ENCODE measurements around the gene NDUFAF7.

DNA sequence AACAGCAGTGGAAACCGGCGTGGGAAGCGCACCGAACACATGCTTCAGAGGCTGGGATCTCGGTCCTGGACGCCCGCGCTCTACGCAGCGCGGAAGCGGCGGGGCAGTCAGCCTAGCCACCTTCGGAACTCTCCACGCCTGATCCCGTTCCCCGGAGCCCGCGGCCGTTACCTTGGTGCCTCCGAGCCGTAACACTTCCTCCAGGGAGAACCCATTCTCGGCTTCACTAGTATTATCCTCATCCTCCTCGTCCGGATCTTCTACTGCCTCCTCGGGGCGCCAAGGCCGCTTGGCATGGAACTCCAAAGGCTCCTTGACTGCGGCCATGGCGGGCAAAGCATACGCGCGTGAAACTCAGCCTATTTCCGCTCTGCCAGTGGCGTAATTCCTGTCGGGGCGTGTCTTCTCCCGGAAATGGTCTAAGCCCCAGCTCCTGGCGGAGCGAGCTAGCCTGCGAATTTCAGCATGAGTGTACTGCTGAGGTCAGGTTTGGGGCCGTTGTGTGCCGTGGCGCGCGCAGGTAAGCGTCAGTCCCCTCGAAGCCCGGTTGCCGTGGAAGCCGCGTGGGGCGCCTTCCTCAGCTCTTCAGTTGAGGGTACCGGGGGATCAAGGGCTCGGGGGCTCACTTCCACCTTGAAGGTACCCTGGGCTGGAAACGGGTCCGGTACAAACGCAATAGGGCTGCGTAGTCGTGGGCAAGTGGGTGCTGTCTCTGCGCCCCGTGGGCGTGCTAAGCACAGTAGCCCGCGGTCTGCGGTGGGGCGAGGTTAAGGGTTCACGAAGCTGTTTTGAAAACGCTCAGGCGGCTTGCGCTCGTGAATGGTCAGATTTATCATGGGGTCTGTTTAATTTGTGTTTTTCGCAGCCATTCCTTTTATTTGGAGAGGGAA, at the start of gene NDUFAF7, which contains the start of gene CEBPZ:
- peak; percentile 93 for TF ChIP-seq POLR2A (IDR thresholded peaks at IDR 0.05; ENCODE audit: low read depth, low read length)
- peak; percentile 90 for TF ChIP-seq POLR2AphosphoS5 (IDR thresholded peaks at IDR 0.05; ENCODE audit: low read depth, low read length)
- peak; percentile 86; the same call in 1 of the 2 replicates for TF ChIP-seq TAF1 (IDR thresholded peaks at IDR 0.05; ENCODE audit: borderline replicate concordance, low read depth, low read length)

All from GM12892 (cell line).